ENCODE results near the gene TBCD.
A peak's percentile ranks its signal among the peaks of the same experiment; 100 is the strongest.
"Not testable (repeated sequence)": the region's sequence is repeated elsewhere in the genome, so short reads cannot be mapped to it uniquely, and the experiment has no call there.

Gene TBCD

DNA sequence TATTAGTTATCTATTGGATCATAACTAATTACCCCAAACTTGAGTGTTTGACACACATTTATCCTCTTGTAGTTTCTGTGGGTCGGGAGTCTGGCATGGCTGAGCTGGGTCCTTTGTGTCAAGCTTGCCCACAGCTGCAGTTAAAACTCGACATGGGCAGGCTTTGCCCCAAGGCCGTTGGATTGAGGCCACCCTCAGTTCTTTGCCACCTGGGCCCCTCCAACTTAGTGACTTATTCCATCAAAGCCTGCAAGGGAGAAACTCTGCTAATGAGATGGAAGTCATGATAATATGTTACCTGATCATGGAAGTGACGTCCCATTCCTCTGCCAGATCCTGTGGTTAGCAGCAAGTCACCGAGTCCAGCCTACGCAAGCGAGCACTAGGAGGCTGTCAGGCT lies 17.2 kb downstream of the TBCD start:
- TF ChIP-seq POLR2AphosphoS5 (IDR thresholded peaks at IDR 0.05; ENCODE audit: borderline replicate concordance, low read depth, low read length) (no peak), EZH2 (IDR thresholded peaks at IDR 0.05) (no peak), FOXP2 (optimal IDR thresholded peaks at IDR 0.05; ENCODE audit: control extremely low read depth, extremely low read length, insufficient read depth) (no peak)
- Histone ChIP-seq H3K9ac (ENCODE audit: insufficient read length) (no peak overlapping the region), H3K27ac (no peak overlapping the region), H3K36me3 (ENCODE audit: insufficient read depth, low read length) (peaks cover 59% of the 10 kb centered on the region), H3K9me3 (ENCODE audit: low read depth, low read length) (no peaks in the 10 kb centered on the region), H3K4me3 (no peak overlapping the region)
- DNase-seq (ENCODE audit: low read depth, low spot score), result no peak

DNA sequence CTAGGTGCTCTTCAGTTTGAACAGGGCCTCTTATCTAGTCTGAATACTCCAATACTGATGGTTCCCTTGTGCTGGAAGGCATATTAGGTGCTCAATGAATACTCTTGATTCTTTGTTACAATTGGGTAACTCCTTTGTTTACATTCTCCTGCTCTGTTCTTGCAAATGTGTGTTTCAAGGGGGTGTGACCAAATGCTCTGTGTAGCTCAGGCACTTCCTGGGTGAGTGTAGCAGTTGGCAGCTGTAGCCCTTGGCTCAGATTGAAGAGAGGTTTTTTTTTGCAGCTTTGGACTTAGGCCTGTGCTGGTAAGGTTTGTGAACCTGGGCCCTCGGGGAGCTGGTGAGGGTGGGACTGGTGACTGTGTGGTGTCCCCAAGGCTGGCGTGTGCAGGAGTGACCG lies 20.2 kb downstream of the TBCD start:
- Histone ChIP-seq H3K9ac (ENCODE audit: insufficient read length) (no peak overlapping the region), H3K27ac (no peak overlapping the region), H3K4me3 (no peak overlapping the region), H3K36me3 (ENCODE audit: insufficient read depth, low read length) (peaks cover 54% of the 10 kb centered on the region), H3K9me3 (ENCODE audit: low read depth, low read length) (no peaks in the 10 kb centered on the region)
- no peak for DNase-seq (ENCODE audit: low read depth, low spot score)
- no peak for TF ChIP-seq POLR2AphosphoS5 (IDR thresholded peaks at IDR 0.05; ENCODE audit: borderline replicate concordance, low read depth, low read length)
- TF ChIP-seq EZH2 (IDR thresholded peaks at IDR 0.05), result no peak
- no peak for TF ChIP-seq FOXP2 (optimal IDR thresholded peaks at IDR 0.05; ENCODE audit: control extremely low read depth, extremely low read length, insufficient read depth)

DNA sequence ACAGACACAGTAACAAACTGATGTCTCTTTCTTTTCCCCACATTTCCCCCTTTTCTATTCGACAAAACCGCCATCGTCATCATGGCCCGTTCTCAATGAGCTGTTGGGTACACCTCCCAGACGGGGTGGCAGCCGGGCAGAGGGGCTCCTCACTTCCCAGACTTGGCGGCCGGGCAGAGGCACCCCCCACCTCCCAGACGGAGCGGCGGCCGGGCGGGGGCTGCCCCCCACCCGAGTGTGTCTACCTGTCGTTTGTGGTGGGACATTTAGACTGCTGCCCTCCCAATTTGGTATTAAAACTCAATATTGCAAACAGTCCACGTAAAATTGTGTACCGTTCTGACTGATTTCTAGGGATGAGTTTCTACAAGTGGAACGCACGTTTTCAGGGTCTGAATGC lies 22.6 kb downstream of the TBCD start:
- Histone ChIP-seq H3K36me3 (ENCODE audit: insufficient read depth, low read length) (peaks cover 31% of the 10 kb centered on the region), H3K4me3 (0 out of 2 replicates have a peak overlapping the region, but pooled peaks have one; percentile 12)
- DNase-seq (ENCODE audit: low read depth, low spot score); H3K27ac ChIP-seq; H3K9me3 ChIP-seq (ENCODE audit: low read depth, low read length); H3K9ac ChIP-seq (ENCODE audit: insufficient read length): not testable (repeated sequence)

DNA sequence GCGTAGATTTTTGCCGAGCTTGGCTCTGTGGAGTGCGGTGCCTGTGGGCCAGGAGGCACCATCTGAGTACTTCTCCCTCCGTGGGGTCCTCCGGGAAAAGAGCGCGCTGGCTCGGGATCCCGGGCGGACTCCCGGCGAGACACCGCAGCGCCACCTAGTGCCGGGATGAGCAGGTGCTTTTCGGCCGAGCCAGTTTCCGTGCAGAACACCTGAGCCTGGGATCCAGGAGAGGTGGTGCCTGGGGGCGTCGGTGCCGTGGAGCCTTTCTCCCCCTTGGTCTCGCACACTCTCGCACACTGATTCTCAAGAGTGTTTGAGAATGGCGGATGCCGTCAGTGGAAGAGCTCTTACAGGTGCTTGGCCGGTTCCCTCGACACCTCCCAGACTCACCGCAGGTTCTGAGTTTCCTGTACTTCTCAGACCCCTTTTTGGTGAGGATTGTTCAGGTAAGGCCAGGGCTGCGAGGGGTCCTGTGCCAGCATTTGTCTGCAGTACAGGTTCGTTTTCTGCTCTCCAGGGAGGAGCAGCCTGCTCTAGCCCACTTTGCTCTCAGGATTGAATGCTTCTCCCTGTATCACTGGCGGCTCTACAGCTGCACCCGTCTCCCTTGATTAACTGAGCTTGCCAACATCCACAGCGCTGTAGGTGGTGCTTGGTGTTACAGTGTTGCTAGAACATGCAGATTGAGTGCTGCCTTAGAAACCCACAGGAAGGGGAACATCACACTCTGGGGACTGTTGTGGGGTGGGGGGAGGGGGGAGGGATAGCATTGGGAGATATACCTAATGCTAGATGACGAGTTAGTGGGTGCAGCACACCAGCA lies 23.3 kb downstream of the TBCD start:
- H3K4me3 ChIP-seq, result 0 out of 2 replicates have a peak overlapping the region, but pooled peaks have one; percentile 12
- no peak overlapping the region for H3K27ac ChIP-seq
- H3K9me3 ChIP-seq (ENCODE audit: low read depth, low read length), result no peaks in the 10 kb centered on the region
- H3K36me3 ChIP-seq (ENCODE audit: insufficient read depth, low read length), result peaks cover 24% of the 10 kb centered on the region
- H3K9ac ChIP-seq (ENCODE audit: insufficient read length), result no peak overlapping the region
- no peak for DNase-seq (ENCODE audit: low read depth, low spot score)
- no peak for TF ChIP-seq POLR2AphosphoS5 (IDR thresholded peaks at IDR 0.05; ENCODE audit: borderline replicate concordance, low read depth, low read length)
- no peak for TF ChIP-seq FOXP2 (optimal IDR thresholded peaks at IDR 0.05; ENCODE audit: control extremely low read depth, extremely low read length, insufficient read depth)
- no peak for TF ChIP-seq EZH2 (IDR thresholded peaks at IDR 0.05)

DNA sequence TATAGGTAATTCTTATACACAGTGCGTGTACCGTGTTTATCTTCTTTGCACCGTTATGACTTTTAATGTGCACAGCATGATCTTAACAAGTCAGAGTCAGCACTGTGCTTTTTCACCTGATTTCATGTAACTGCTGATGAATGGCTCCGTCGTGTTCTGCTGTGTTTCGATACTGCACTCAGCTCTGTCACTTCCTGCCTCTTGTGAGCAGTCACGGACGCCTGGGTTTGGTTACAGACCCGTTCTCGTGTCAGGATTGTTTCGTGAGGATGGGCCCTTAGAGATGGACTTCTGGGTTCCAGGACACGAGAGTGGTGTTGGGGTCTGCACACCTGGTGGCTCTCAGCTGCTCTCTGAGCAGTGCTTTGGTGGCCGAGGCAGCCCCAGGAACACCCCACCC lies 24.6 kb downstream of the TBCD start:
- TF ChIP-seq FOXP2 (optimal IDR thresholded peaks at IDR 0.05; ENCODE audit: control extremely low read depth, extremely low read length, insufficient read depth) (no peak), EZH2 (IDR thresholded peaks at IDR 0.05) (no peak), POLR2AphosphoS5 (IDR thresholded peaks at IDR 0.05; ENCODE audit: borderline replicate concordance, low read depth, low read length) (no peak)
- Histone ChIP-seq H3K4me3 (no peak overlapping the region), H3K9me3 (ENCODE audit: low read depth, low read length) (no peaks in the 10 kb centered on the region), H3K36me3 (ENCODE audit: insufficient read depth, low read length) (peaks cover 24% of the 10 kb centered on the region), H3K27ac (no peak overlapping the region), H3K9ac (ENCODE audit: insufficient read length) (no peak overlapping the region)
- DNase-seq (ENCODE audit: low read depth, low spot score), result no peak

DNA sequence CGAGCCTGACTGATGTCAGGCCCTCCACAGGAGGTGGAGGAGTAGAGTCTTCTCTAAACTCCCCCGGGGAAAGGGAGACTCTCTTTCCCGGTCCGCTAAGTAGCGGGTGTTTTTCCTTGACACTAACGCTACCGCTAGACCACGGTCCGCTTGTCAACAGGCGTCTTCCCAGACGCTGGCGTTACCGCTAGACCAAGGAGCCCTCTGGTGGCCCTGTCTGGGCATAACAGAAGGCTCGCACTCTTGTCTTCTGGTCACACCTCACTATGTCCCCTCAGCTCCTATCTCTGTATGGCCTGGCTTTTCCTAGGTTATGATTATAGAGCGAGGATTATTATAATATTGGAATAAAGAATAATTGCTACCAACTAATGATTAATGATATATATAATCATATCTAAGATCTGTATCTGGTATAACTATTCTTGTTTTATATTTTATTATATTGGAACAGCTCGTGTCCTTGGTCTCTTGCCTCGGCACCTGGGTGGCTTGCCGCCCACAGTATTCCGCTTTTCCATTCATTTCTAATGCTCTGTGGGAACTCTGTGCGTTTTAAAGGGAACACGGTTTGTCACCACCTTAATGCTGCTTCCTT lies 26.0 kb downstream of the TBCD start:
- not testable (repeated sequence) for H3K9ac ChIP-seq (ENCODE audit: insufficient read length); H3K4me3 ChIP-seq; H3K9me3 ChIP-seq (ENCODE audit: low read depth, low read length); H3K27ac ChIP-seq; DNase-seq (ENCODE audit: low read depth, low spot score)
- peaks cover 23% of the 10 kb centered on the region for H3K36me3 ChIP-seq (ENCODE audit: insufficient read depth, low read length)

DNA sequence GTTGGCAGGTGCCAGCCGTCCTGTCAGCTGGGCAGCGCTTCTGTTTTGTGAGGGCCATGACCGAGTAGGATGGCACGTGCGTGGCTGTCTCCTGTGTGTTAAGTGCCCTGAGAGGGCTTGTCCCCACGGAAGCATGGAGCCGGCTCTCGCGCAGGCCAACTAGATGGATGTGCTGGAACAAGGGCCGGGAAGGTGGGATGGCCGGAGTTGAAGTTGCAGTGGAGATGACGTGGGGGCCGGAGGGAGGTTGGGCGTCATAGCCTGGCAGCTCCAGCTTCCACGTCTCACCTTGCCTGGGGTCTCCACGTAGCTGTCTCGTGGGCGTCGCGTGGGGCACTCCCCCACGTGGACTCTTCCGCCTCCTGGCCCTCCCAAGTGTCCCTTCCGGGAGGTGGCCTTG lies 27.7 kb downstream of the TBCD start:
- Histone ChIP-seq H3K4me3 (no peak overlapping the region), H3K36me3 (ENCODE audit: insufficient read depth, low read length) (peaks cover 29% of the 10 kb centered on the region), H3K9ac (ENCODE audit: insufficient read length) (no peak overlapping the region), H3K9me3 (ENCODE audit: low read depth, low read length) (no peaks in the 10 kb centered on the region), H3K27ac (no peak overlapping the region)
- TF ChIP-seq EZH2 (IDR thresholded peaks at IDR 0.05), result no peak
- TF ChIP-seq POLR2AphosphoS5 (IDR thresholded peaks at IDR 0.05; ENCODE audit: borderline replicate concordance, low read depth, low read length), result no peak
- no peak for DNase-seq (ENCODE audit: low read depth, low spot score)

DNA sequence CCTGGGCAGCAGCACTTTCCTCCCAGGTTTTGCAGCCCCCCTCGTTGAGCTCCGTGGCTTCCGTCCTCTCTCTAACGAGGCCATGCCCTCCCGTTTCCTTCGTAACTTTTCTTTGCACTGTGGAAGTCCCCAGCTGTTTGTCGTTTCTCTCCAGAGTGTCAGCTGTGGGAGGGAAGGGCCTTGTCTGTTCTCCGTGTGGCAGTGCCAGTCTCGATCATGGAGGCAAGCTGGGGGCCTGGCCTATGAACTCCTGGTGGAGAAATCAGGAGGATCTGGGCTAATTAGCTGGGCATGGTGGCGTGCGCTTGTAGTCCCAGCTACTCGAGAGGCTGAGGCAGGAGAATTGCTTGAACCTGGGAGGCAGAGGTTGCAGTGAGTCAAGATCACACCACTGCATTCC lies 28.3 kb downstream of the TBCD start:
- DNase-seq (ENCODE audit: low read depth, low spot score), result no peak
- no peak overlapping the region for H3K9ac ChIP-seq (ENCODE audit: insufficient read length)
- no peak overlapping the region for H3K4me3 ChIP-seq
- TF ChIP-seq EZH2 (IDR thresholded peaks at IDR 0.05) (no peak), FOXP2 (optimal IDR thresholded peaks at IDR 0.05; ENCODE audit: control extremely low read depth, extremely low read length, insufficient read depth) (no peak), POLR2AphosphoS5 (IDR thresholded peaks at IDR 0.05; ENCODE audit: borderline replicate concordance, low read depth, low read length) (no peak)
- H3K36me3 ChIP-seq (ENCODE audit: insufficient read depth, low read length), result peaks cover 27% of the 10 kb centered on the region
- no peak overlapping the region for H3K27ac ChIP-seq
- H3K9me3 ChIP-seq (ENCODE audit: low read depth, low read length), result no peaks in the 10 kb centered on the region
